VCaP (cell line): ENCODE measurements around the gene VPS13D.
A peak's percentile ranks its signal among the peaks of the same experiment; 100 is the strongest.

Source experiments
- H3K27ac ChIP-seq: fragments of 450-650 bp; 2 replicates; pipeline ENCODE4 v1.5.1; 2017
- CTCF ChIP-seq: fragments of 450-650 bp; conservative IDR thresholded peaks from 2 replicates; pipeline ENCODE4 v1.5.1; 2017; ENCODE audit warnings: mild to moderate bottlenecking, moderate library complexity

Gene VPS13D

DNA sequence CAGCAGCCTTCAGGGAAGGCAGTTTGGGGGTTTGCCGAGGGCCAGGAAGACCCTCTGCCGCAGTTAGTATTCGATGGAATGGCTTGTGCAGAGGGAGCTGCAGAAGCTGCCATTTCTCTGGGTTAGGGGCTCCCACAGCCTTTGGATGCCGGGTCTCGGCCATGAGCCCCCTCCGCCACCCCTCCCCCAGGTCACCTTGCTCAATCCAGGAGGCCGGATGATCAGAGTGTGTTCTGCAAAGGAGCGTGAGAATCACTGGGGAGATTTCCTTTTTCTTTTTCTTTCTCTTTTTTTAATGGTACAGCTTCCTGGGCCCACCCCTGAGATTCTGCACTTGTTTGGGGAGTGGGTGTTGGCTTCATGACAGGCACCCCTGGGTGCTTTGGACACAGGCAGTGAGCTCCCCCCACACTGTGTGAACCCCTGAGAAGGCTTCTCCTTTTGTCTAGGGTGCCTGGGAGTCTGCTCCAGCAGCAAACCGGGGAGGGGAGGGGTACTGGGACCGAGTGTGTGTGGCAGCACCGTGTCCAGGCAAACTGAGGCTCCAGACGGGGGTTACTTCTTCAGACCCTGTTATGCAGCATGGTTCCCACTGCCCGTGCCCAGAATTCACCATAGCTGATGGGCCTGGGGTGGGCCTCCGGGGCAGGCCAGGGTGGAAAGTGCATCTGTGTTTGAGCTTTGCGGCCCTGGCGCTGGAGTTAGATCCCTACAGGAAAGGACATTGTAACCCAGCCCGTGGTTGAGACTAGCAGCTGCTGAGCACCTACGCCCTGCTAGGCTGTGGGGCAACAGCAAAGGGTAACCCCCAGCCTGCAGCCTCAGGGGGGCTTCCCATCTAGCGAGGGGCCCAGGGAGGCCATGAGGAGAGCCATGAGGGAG, 44.6 kb upstream of the VPS13D start:
- no peak overlapping the region for H3K27ac ChIP-seq
- no peak for TF ChIP-seq CTCF

GRCh38 chr1:12185918-12186678, 43.7 kb upstream of the VPS13D start:
- TF ChIP-seq CTCF, result no peak
- H3K27ac ChIP-seq, result no peak overlapping the region

- no peak overlapping the region for H3K27ac ChIP-seq
- no peak for TF ChIP-seq CTCF
These were observed 43.2 kb upstream of the VPS13D start for GRCh38 chr1:12186679-12186985.

DNA sequence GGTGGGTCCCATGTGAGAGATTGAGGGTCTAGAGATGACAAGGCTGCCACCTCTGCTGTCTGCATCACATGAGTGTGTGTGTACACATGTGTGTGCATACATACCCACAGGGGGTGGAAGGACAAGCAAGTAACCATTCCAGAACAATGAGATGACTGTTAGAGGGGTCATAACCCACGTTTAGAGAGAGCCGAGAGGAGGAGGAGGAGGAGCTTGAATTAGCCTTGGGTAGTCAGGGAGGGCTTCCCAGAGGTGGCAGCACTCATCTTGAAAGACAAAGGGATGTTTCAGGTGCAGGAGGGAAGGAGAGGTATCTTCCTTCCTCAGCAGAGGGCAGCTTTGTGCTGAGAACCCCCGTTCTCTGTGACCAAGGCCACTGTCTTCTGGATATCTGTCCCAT, 41.7 kb upstream of the VPS13D start:
- TF ChIP-seq CTCF, result no peak

DNA sequence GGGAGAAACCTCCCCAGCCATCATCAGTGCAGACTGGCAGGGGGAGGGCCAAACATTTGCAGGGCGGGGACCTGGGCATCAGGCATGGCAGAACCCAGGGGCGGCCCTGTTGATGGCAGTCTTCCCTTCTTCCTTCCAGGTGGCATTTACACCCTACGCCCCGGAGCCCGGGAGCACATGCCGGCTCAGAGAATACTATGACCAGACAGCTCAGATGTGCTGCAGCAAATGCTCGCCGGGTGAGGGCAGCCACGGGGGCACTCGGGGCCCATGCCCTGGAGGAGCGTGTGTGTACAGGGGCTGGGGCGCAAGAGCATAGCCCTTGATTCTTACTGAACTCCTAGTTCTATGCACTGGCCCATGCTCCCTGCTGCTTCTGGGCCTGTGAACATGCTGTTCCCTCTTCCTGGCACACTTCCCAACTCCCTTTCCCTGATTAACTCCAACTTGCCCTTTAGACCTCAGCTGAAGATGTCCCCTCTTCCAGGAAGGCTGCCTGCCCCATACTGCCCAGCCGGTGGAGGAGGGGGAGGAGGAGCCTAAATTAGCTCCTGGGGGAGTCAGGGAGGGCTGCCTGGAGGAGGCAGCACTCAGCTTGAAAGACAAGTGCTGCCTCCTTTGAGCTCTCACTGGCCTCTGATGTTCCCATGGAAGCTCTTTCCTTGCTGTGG, 41.0 kb upstream of the VPS13D start:
- peak overlapping the region; percentile 43; the same call in 1 of the 2 replicates for H3K27ac ChIP-seq
- no peak for TF ChIP-seq CTCF

More for the DNA sequence above, 41.7 kb upstream of the VPS13D start:
- H3K27ac ChIP-seq, result peak overlapping the region; percentile 43; the same call in 1 of the 2 replicates

DNA sequence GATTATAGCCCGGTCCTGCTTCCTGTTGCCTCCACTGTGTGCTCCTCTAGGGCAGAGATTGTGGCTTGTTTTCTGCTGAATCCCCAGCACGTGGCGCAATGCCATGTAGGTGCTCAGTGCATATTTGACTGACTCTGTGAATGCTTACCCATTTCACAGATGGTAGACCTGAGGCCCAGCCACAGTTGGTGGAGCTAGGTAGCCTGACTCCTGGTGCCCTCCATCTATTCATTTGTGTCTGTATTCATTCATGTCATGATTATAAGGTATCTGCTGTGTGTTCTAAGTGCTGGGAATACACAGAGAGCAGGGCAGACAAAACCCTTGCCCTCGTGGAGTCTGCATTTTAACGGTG, 40.5 kb upstream of the VPS13D start:
- peak overlapping the region; percentile 43; the same call in 1 of the 2 replicates for H3K27ac ChIP-seq
- TF ChIP-seq CTCF, result no peak
